A673 (cell line): ENCODE results near the gene GATB. TPM values are rescaled to one million over a fixed set of nuclear protein-coding genes. Genes with fewer than 3 reads are reported as not detected.

Experiments
- Bru-seq: library from RNA; stranded (reverse); fragments of 400-500 nt; gene quantifications from one replicate; lab custom pipeline; 2021; lab: Mats Ljungman, UMichigan
- BruChase-seq, 2 experiments: library from RNA; stranded (reverse); fragments of 400-500 nt; gene quantifications; one replicate each; lab custom pipeline; 2021; lab: Mats Ljungman, UMichigan
- BruUV-seq: library from RNA; stranded (reverse); fragments of 400-500 nt; replicated peaks from 2 replicates; lab custom pipeline; 2021; lab: Mats Ljungman, UMichigan
- CTCF ChIA-PET: fragments of 300-600 bp; sonication (Branson Sonifier 250); formaldehyde crosslinking; loops from one replicate; lab custom pipeline; 2022; ENCODE audit warnings: antibody characterized with exemption; lab: Charles Lee
- POLR2A ChIA-PET: fragments of 300-600 bp; sonication (Branson Sonifier 250); formaldehyde crosslinking; loops from one replicate; lab custom pipeline; 2022; ENCODE audit warnings: antibody characterized with exemption; ENCODE audit not compliant: low non-redundant PET; lab: Charles Lee
- DNase-seq: peaks from one replicate; pipeline ENCODE4 v3.0.0-alpha.2; 2015; ENCODE audit warnings: low spot score
- H3K27ac ChIP-seq: fragments of 200-600 bp; sonication (generic); 2 replicates; pipeline ENCODE4 v1.5.1; 2016; ENCODE audit warnings: mixed run types, low read depth, mild to moderate bottlenecking, mixed read lengths, antibody characterized with exemption, low read length; ENCODE audit not compliant: poor library complexity, severe bottlenecking
- H3K27me3 ChIP-seq: fragments of 200-600 bp; sonication (generic); replicated peaks from 2 replicates; pipeline ENCODE4 v1.6.1; 2017; ENCODE audit warnings: mixed run types, low read depth, mild to moderate bottlenecking, mixed read lengths, antibody characterized with exemption, low read length; ENCODE audit not compliant: insufficient read depth, poor library complexity
- H3K36me3 ChIP-seq: fragments of 200-600 bp; sonication (generic); 2 replicates; pipeline ENCODE4 v1.6.1; 2016; ENCODE audit warnings: mixed run types, mild to moderate bottlenecking, mixed read lengths, antibody characterized with exemption, low read length; ENCODE audit not compliant: insufficient read depth, poor library complexity, severe bottlenecking
- H3K4me1 ChIP-seq: fragments of 200-600 bp; sonication (generic); 2 replicates; pipeline ENCODE4 v1.6.1; 2017; ENCODE audit warnings: mixed run types, mild to moderate bottlenecking, mixed read lengths, antibody characterized with exemption, low read length; ENCODE audit not compliant: insufficient read depth, poor library complexity, severe bottlenecking
- H3K4me3 ChIP-seq: fragments of 200-600 bp; sonication (generic); 2 replicates; pipeline ENCODE4 v1.5.1; 2016; ENCODE audit warnings: low read depth, mixed run types, mild to moderate bottlenecking, mixed read lengths, low read length; ENCODE audit not compliant: poor library complexity, severe bottlenecking
- H3K9me3 ChIP-seq: fragments of 200-600 bp; sonication (generic); 2 replicates; pipeline ENCODE4 v1.6.1; 2016; ENCODE audit warnings: mixed run types, low read depth, mild to moderate bottlenecking, mixed read lengths, antibody characterized with exemption, low read length; ENCODE audit not compliant: poor library complexity, severe bottlenecking
- EZH2 ChIP-seq: fragments of 200-600 bp; sonication (generic); IDR thresholded peaks from 2 replicates; pipeline ENCODE4 v1.6.1; 2017; ENCODE audit warnings: borderline replicate concordance, low read depth, mild to moderate bottlenecking, mixed read lengths, antibody characterized with exemption, low read length; ENCODE audit not compliant: poor library complexity, severe bottlenecking
- intact Hi-C: fragments of 100-400 bp; cut with micrococcal nuclease; formaldehyde crosslinking; loops from one replicate; pipeline ENCODE4 v1.10.0; 2022; ENCODE audit not compliant: unreplicated experiment
- long read RNA-seq: library from polyadenylated mRNA; stranded (forward); transcript quantifications from one replicate; pipeline ENCODE4 v2.0.0, GENCODE V29; 2022
- total RNA-seq: library from RNA; stranded (reverse); gene quantifications from 2 replicates; pipeline ENCODE4 v1.2.3, GENCODE V29; 2021
- TF ChIP-seq, protein P1 (sequence below): fragments of 300-800, 200-600 bp; sonication (generic); conservative IDR thresholded peaks from 2 replicates; pipeline ENCODE4 v1.5.1; 2017; ENCODE audit warnings: low read depth, mild to moderate bottlenecking, antibody characterized with exemption, low read length, moderate library complexity, mixed read lengths

The GATB gene, protein sequence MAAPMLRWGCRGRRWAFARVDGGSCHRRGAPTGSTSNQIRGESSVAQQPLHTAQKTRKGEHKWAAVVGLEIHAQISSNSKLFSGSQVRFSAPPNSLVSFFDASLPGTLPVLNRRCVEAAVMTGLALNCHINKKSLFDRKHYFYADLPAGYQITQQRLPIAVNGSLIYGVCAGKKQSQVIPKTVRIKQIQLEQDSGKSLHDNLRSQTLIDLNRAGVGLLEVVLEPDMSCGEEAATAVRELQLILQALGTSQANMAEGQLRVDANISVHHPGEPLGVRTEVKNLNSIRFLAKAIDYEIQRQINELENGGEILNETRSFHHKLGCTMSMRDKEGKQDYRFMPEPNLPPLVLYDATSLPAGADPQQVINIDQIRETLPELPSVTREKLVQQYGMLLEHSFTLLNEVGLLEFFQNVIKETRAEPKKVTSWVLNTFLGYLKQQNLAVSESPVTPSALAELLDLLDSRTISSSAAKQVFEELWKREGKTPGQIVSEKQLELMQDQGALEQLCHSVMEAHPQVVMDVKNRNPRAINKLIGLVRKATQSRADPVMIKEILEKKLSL
- total RNA-seq (23.8 and 27.4 TPM in 2 replicates), Bru-seq, nascent RNA (percentile 64 among the genes with signal in this experiment), BruChase-seq, experiment 1, labeled RNA remaining after a 2-hour chase (percentile 55 among the genes with signal in this experiment), BruChase-seq, experiment 2, labeled RNA remaining after a 6-hour chase (percentile 54 among the genes with signal in this experiment)
- long read RNA-seq, transcript GATB-201 (13 exons, 2,385 nt), result major isoform, 44 of 59 reads
- long read RNA-seq, transcript GATB-209 (8 exons, 1,519 nt), result minor isoform, 6 of 59 reads
- long read RNA-seq, partial matches to known transcripts, result 2 of 59 reads
- long read RNA-seq, other reads (novel, unspliced or antisense), result 7 of 59 reads

DNA sequence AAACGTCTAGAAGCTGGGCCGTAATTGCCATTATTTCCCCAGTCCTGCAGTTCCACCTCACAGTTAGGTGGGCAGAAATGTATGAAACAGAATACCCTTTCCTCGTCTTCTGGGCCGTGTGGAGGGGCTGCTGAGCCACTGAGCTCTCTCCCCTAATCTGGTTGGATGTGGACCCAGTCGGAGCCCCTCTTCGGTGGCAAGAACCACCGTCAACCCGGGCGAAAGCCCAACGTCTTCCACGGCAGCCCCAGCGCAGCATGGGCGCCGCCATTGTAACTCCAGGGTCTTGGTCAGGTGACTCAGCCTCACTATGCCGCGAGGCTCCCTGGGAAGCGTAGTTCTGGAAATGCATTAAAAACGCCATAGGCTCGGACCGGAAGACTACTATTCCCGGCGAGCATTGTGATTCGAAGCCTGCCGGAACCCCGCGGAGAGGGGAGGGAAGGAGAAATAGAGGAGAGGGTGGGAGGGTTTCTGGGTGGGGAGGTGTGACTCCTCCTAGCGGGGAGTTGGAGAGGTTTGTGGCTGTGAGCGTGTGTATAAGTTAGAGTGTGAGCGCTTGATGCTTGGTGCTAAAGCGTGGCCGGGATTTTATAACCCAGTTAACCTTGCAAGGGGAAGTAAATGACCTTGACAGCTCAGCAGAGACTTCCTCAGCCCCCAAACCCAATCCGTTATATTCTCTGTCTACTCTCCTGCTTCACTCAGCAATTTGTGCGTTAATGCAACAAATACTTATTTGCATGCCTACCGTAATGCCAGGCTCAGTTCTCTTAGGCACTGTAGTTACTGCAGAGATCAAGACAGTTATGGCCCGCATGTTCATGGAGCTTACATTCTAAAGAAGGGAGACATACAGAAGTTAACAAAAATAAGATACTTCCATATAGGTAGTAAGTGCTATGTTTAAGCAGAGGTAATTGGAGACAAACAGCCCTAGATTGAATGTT, at the start of gene GATB:
TSS of gene GATB (minus strand) at position 296 of the 950 bp plus-strand sequence. CDS start at position 271, 25 bp downstream.
- TF ChIP-seq EZH2, result no peak
- TF ChIP-seq, protein P1, sequence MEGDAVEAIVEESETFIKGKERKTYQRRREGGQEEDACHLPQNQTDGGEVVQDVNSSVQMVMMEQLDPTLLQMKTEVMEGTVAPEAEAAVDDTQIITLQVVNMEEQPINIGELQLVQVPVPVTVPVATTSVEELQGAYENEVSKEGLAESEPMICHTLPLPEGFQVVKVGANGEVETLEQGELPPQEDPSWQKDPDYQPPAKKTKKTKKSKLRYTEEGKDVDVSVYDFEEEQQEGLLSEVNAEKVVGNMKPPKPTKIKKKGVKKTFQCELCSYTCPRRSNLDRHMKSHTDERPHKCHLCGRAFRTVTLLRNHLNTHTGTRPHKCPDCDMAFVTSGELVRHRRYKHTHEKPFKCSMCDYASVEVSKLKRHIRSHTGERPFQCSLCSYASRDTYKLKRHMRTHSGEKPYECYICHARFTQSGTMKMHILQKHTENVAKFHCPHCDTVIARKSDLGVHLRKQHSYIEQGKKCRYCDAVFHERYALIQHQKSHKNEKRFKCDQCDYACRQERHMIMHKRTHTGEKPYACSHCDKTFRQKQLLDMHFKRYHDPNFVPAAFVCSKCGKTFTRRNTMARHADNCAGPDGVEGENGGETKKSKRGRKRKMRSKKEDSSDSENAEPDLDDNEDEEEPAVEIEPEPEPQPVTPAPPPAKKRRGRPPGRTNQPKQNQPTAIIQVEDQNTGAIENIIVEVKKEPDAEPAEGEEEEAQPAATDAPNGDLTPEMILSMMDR, result peak; percentile 63
- Histone ChIP-seq H3K4me1 (peaks cover 6% of the 10 kb centered on the region), H3K27me3 (peaks cover 13% of the 10 kb centered on the region), H3K4me3 (peak within 1 kb of the TSS; percentile 80), H3K9me3 (no peaks in the 10 kb centered on the region), H3K36me3 (no peaks in the 10 kb centered on the region), H3K27ac (peak within 1 kb of the TSS; percentile 68)
- POLR2A ChIA-PET, result interaction anchor here (0.6 kb wide), 1 partner anchor 233 kb away, joined by 4 read pairs; no protein-coding TSS in a partner anchor
- intact Hi-C loops, result no loop called here
- BruUV-seq, result no TSS peak
- peak; percentile 99 for DNase-seq
- CTCF ChIA-PET, result no interaction called here

DNA sequence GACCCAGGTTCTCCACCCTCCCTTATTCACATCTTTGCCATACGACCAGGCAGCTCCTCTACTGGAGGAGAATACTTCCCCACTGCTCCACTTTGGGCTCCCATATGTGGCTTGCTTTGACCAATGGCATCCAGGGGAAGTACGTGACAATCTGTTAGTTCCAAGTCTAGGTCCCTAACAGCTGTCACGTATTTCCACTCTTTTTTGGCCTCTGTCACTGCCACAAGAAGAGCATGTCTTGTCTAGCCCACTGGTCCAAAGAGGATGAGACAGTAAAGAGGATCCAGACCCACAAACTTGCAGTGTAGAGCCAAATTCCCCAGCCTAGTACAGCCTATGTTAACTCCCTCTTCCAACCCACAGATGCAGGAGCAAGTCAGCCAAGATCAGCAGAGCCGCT, 49.7 kb upstream of the GATB start:
- H3K4me1 ChIP-seq, result no peaks in the 10 kb centered on the region
- POLR2A ChIA-PET, result no interaction called here
- intact Hi-C loops, result no loop called here
- H3K27ac ChIP-seq, result no peak overlapping the region
- H3K9me3 ChIP-seq, result no peaks in the 10 kb centered on the region
- DNase-seq, result no peak
- no peak overlapping the region for H3K4me3 ChIP-seq
- TF ChIP-seq EZH2, result no peak
- TF ChIP-seq, protein P1, result no peak
- CTCF ChIA-PET, result no interaction called here
- H3K36me3 ChIP-seq, result no peaks in the 10 kb centered on the region
- H3K27me3 ChIP-seq, result no peaks in the 10 kb centered on the region
- BruUV-seq, result no TSS peak
